ENCODE results near the gene COL23A1.

DNA sequence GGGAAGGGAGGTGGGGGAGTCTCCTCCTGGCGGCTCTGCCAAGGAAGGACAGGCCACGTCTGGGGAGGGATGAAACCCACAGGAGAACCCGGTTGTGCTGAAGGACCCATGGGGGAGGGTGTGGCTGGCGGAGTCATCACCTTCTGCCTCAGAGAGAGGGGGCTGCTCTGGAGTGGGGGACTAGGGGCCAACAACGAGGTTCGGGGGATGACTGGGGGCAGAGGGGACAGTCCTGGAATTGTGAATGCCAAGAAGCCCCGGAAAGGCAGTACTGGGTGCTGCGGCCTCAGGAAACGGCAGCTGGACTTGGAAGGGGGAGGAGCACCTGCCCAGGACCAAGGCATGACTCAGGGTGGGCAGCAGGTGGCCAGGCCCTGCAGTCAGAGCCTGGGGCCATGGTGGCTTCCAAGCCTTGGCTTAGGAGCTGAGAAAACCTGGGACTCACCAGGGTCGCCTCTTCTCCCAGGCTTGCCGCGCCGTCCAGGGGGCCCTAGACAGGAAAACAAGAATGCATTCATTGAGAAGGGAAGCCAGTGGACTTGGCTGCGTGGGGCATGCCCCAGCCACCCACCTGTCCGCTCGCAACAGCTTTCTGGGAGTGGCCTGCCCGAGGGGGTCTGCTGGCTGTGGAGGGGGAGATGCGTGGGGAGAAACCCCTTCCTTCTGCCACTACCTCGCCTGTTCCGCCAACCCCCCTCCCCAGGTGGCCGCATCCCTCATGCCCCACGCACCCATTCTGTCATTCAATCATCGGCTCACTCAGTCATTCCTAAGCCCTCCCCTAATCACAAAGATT lies 283.6 kb downstream of the COL23A1 start:
- TF ChIP-seq, protein P1, sequence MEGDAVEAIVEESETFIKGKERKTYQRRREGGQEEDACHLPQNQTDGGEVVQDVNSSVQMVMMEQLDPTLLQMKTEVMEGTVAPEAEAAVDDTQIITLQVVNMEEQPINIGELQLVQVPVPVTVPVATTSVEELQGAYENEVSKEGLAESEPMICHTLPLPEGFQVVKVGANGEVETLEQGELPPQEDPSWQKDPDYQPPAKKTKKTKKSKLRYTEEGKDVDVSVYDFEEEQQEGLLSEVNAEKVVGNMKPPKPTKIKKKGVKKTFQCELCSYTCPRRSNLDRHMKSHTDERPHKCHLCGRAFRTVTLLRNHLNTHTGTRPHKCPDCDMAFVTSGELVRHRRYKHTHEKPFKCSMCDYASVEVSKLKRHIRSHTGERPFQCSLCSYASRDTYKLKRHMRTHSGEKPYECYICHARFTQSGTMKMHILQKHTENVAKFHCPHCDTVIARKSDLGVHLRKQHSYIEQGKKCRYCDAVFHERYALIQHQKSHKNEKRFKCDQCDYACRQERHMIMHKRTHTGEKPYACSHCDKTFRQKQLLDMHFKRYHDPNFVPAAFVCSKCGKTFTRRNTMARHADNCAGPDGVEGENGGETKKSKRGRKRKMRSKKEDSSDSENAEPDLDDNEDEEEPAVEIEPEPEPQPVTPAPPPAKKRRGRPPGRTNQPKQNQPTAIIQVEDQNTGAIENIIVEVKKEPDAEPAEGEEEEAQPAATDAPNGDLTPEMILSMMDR (IDR thresholded peaks at IDR 0.05): no peak
- TF ChIP-seq, protein P2, sequence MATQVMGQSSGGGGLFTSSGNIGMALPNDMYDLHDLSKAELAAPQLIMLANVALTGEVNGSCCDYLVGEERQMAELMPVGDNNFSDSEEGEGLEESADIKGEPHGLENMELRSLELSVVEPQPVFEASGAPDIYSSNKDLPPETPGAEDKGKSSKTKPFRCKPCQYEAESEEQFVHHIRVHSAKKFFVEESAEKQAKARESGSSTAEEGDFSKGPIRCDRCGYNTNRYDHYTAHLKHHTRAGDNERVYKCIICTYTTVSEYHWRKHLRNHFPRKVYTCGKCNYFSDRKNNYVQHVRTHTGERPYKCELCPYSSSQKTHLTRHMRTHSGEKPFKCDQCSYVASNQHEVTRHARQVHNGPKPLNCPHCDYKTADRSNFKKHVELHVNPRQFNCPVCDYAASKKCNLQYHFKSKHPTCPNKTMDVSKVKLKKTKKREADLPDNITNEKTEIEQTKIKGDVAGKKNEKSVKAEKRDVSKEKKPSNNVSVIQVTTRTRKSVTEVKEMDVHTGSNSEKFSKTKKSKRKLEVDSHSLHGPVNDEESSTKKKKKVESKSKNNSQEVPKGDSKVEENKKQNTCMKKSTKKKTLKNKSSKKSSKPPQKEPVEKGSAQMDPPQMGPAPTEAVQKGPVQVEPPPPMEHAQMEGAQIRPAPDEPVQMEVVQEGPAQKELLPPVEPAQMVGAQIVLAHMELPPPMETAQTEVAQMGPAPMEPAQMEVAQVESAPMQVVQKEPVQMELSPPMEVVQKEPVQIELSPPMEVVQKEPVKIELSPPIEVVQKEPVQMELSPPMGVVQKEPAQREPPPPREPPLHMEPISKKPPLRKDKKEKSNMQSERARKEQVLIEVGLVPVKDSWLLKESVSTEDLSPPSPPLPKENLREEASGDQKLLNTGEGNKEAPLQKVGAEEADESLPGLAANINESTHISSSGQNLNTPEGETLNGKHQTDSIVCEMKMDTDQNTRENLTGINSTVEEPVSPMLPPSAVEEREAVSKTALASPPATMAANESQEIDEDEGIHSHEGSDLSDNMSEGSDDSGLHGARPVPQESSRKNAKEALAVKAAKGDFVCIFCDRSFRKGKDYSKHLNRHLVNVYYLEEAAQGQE (IDR thresholded peaks at IDR 0.05): no peak
- TF ChIP-seq PHF8 (IDR thresholded peaks at IDR 0.05; ENCODE audit: borderline replicate concordance, low read depth) (no peak), POLR2A (IDR thresholded peaks at IDR 0.05; ENCODE audit: low read length) (no peak), SREBF2 (IDR thresholded peaks at IDR 0.05) (no peak), CHD2 (IDR thresholded peaks at IDR 0.05; ENCODE audit: low read length, partially characterized antibody) (no peak), ZNF302 (CRISPR knock-in tag; IDR thresholded peaks at IDR 0.05) (no peak), POLR2AphosphoS2 (conservative IDR thresholded peaks at IDR 0.05; ENCODE audit: low read length) (no peak), TP53 (CRISPR knock-in tag; IDR thresholded peaks at IDR 0.05) (no peak)
- TF ChIP-seq, protein P3, sequence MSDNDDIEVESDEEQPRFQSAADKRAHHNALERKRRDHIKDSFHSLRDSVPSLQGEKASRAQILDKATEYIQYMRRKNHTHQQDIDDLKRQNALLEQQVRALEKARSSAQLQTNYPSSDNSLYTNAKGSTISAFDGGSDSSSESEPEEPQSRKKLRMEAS (IDR thresholded peaks at IDR 0.05): no peak
- TF ChIP-seq, protein P4, sequence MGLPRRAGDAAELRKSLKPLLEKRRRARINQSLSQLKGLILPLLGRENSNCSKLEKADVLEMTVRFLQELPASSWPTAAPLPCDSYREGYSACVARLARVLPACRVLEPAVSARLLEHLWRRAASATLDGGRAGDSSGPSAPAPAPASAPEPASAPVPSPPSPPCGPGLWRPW (IDR thresholded peaks at IDR 0.05): no peak

Data from A549 (cell line).